GM12892 (cell line): ENCODE data around the gene LYPD6.

Experiments
- POLR2A ChIP-seq: IDR thresholded peaks from 2 replicates; pipeline ENCODE4 v1.6.1; 2011; ENCODE audit warnings: low read depth, low read length, control low read depth
- POLR2AphosphoS5 ChIP-seq: IDR thresholded peaks from 2 replicates; pipeline ENCODE4 v1.6.1; 2011; ENCODE audit warnings: low read depth, low read length, control low read depth
- TAF1 ChIP-seq: IDR thresholded peaks from 2 replicates; pipeline ENCODE4 v1.6.1; 2011; ENCODE audit warnings: low read depth, mild to moderate bottlenecking, control low read depth, low read length, borderline replicate concordance

DNA sequence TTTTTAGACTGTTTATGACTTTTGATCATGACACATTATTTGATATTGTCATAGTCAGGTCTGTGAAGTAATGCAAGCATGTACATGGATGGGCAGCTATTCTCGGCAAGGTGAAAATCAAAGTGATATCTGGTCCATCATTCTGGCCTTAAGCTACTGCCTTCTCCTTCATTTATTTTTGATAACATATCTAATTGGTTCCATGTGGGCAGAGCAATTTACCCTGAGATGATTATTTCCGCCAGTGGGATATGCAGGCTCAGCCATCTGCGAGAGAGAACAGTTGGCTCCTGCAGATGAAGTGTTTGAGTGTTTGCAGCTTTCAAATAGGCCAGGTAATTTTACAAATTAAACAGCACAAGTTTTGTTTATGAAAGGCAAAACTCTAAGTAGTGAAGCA is 116.4 kb downstream of the LYPD6 start:
- TF ChIP-seq POLR2AphosphoS5 = no peak
- TF ChIP-seq POLR2A = no peak
- TF ChIP-seq TAF1 = no peak
